Upper lobe of left lung (tissue), 6 donors: ENCODE results near the gene AKAP5. TPM values are rescaled to one million over a fixed set of nuclear protein-coding genes. Genes with fewer than 3 reads are reported as not detected.

ENCODE experiments used
- ATAC-seq, 2 donors: fragments of 200-7000 bp; cut with Tn5 transposase; one replicate each; pipeline ENCODE4 v1.9.1; 2022; ENCODE audit warnings: mild to moderate bottlenecking in 2 of 2, moderate library complexity in 2 of 2; ENCODE audit not compliant: low FRiP score in 2 of 2
- DNase-seq, 2 donors: peaks; one replicate each; pipeline ENCODE4 v3.0.0-alpha.2; 2019 to 2020
- H3K27ac ChIP-seq, 4 donors: fragments of 200-600 bp; sonication (generic); one replicate each; pipeline ENCODE4 v1.5.1; 2016 to 2019
- H3K27me3 ChIP-seq, 4 donors: fragments of 200-600 bp; sonication (generic); one replicate each; pipeline ENCODE4 v1.5.1; 2017 to 2019
- H3K36me3 ChIP-seq, 4 donors: fragments of 200-600 bp; sonication (generic); one replicate each; pipeline ENCODE4 v1.5.1; 2016 to 2019
- H3K4me1 ChIP-seq, 4 donors: fragments of 200-600 bp; sonication (generic); one replicate each; pipeline ENCODE4 v1.5.1; 2018 to 2019
- H3K4me3 ChIP-seq, 4 donors: fragments of 200-600 bp; sonication (generic); one replicate each; pipeline ENCODE4 v1.5.1; 2017 to 2019; ENCODE audit warnings: mild to moderate bottlenecking in 2 of 4, moderate library complexity in 1 of 4
- H3K9me3 ChIP-seq, 4 donors: fragments of 200-600 bp; sonication (generic); one replicate each; pipeline ENCODE4 v1.5.1; 2018 to 2019
- CTCF ChIP-seq, 6 experiments: fragments of 450-650 bp in 4 of 6; fragments of 200-600 bp in 2 of 6; sonication (generic) in 2 of 6; IDR thresholded peaks; one replicate each; pipeline ENCODE4 v1.5.1; 2016 to 2019; ENCODE audit warnings: antibody characterized with exemption in 6 of 6
- EP300 ChIP-seq, 4 donors: sonication (generic); formaldehyde crosslinking; IDR thresholded peaks; one replicate each; pipeline ENCODE4 v1.5.1; 2017; ENCODE audit warnings: antibody characterized with exemption in 4 of 4, control low read depth in 2 of 4
- POLR2A ChIP-seq, 4 donors: fragments of 450-650 bp; IDR thresholded peaks; one replicate each; pipeline ENCODE4 v1.5.1; 2016 to 2017; ENCODE audit warnings: antibody characterized with exemption in 4 of 4, mild to moderate bottlenecking in 2 of 4
- POLR2AphosphoS5 ChIP-seq, 2 donors: sonication (generic); formaldehyde crosslinking; IDR thresholded peaks; one replicate each; pipeline ENCODE4 v1.5.1; 2017; ENCODE audit warnings: antibody characterized with exemption in 2 of 2
- WGBS, 2 donors: methylation state at CpG; one replicate each; pipeline ENCODE4 v1.1.5; 2017 to 2018; 5-methylcytosine and 5-hydroxymethylcytosine counted together
- total RNA-seq, 6 donors: library from RNA; depleted of rRNA in 4 of 6; stranded (reverse); fragments of >200 nt in 4 of 6; gene quantifications; one replicate each; pipeline versions ENCODE4 v1.1.0 to v1.2.1, GENCODE V29; 2016 to 2021
- donor health status: DM: no; HTN: no; CAD: no; lungs with moderate emphysema.
- donor health status: DM: no; HTN: yes; CAD: no; lungs with severe emphysema.

AKAP5 gene
- total RNA-seq, 6 donors from 2014 or later = 1.0 to 5.4 (median 2.5) TPM

- H3K36me3 ChIP-seq = peaks cover 5 to 51% (median 29%) of the 10 kb centered on the region in 4 donors
- no peaks in the 10 kb centered on the region for H3K4me1 ChIP-seq
- no peak for TF ChIP-seq POLR2AphosphoS5 (IDR thresholded peaks at IDR 0.05)
- no peak for TF ChIP-seq CTCF (IDR thresholded peaks at IDR 0.05)
- TF ChIP-seq POLR2A (IDR thresholded peaks at IDR 0.05) = no peak
- TF ChIP-seq EP300 (IDR thresholded peaks at IDR 0.05) = no peak
- H3K4me3 ChIP-seq = no peak overlapping the region
- 87 to 93% methylated on average over 3 to 7 of the region's 7 CpGs for WGBS, 2 donors
- no peaks in the 10 kb centered on the region for H3K9me3 ChIP-seq
- ATAC-seq (no peak), DNase-seq (no peak)
- no peak overlapping the region for H3K27ac ChIP-seq
- no peaks in the 10 kb centered on the region for H3K27me3 ChIP-seq
Measured at GRCh38 chr14:64419003-64419402, 46.3 kb upstream of the AKAP5 start.

GRCh38 chr14:64421166-64421565, 44.1 kb upstream of the AKAP5 start:
- DNase-seq = no peak
- Histone ChIP-seq H3K27me3 (no peaks in the 10 kb centered on the region), H3K4me1 (no peaks in the 10 kb centered on the region), H3K36me3 (peaks cover under 1 to 57% (median 23%) of the 10 kb centered on the region in 4 donors), H3K9me3 (no peaks in the 10 kb centered on the region), H3K27ac (no peak overlapping the region), H3K4me3 (no peak overlapping the region)
- 64 to 73% methylated on average over 8 of the region's 8 CpGs for WGBS, 2 donors
- TF ChIP-seq CTCF (IDR thresholded peaks at IDR 0.05) = no peak
- TF ChIP-seq POLR2A (IDR thresholded peaks at IDR 0.05) = no peak
- TF ChIP-seq POLR2AphosphoS5 (IDR thresholded peaks at IDR 0.05) = no peak
- TF ChIP-seq EP300 (IDR thresholded peaks at IDR 0.05) = no peak
- ATAC-seq = no peak

- 95 to 96% methylated on average over 1 of the region's 1 CpG for WGBS, 2 donors
- no peaks in the 10 kb centered on the region for H3K4me1 ChIP-seq
Measured at GRCh38 chr14:64422005-64422404, 43.3 kb upstream of the AKAP5 start.

GRCh38 chr14:64422756-64423155, 42.5 kb upstream of the AKAP5 start:
- Histone ChIP-seq H3K4me3 (no peak overlapping the region), H3K4me1 (no peaks in the 10 kb centered on the region), H3K27me3 (no peaks in the 10 kb centered on the region), H3K27ac (no peak overlapping the region), H3K9me3 (no peaks in the 10 kb centered on the region), H3K36me3 (peaks cover 0 to 68% (median 21%) of the 10 kb centered on the region in 4 donors)
- DNase-seq = no peak
- WGBS, 2 donors = 92 to 95% methylated on average over 7 of the region's 7 CpGs
- no peak for ATAC-seq
- TF ChIP-seq CTCF (IDR thresholded peaks at IDR 0.05) (no peak), EP300 (IDR thresholded peaks at IDR 0.05) (no peak), POLR2AphosphoS5 (IDR thresholded peaks at IDR 0.05) (no peak), POLR2A (IDR thresholded peaks at IDR 0.05) (no peak)

More at GRCh38 chr14:64422005-64422404, 43.3 kb upstream of the AKAP5 start:
- no peak for DNase-seq
- H3K27me3 ChIP-seq = no peaks in the 10 kb centered on the region
- ATAC-seq = no peak
- peaks cover 0 to 62% (median 19%) of the 10 kb centered on the region in 4 donors for H3K36me3 ChIP-seq
- H3K4me3 ChIP-seq = no peak overlapping the region
- no peak overlapping the region for H3K27ac ChIP-seq
- TF ChIP-seq EP300 (IDR thresholded peaks at IDR 0.05) (no peak), POLR2A (IDR thresholded peaks at IDR 0.05) (no peak)
- H3K9me3 ChIP-seq = no peaks in the 10 kb centered on the region

- no peak overlapping the region for H3K4me3 ChIP-seq
- no peaks in the 10 kb centered on the region for H3K9me3 ChIP-seq
- no peak overlapping the region for H3K27ac ChIP-seq
- no peak for TF ChIP-seq POLR2AphosphoS5 (IDR thresholded peaks at IDR 0.05)
- DNase-seq (no peak), ATAC-seq (no peak)
- H3K27me3 ChIP-seq = no peaks in the 10 kb centered on the region
- WGBS, 2 donors = 99% methylated on average over 6 of the region's 6 CpGs
- peaks cover 0 to 73% (median 23%) of the 10 kb centered on the region in 4 donors for H3K36me3 ChIP-seq
- H3K4me1 ChIP-seq = no peaks in the 10 kb centered on the region
Measured at GRCh38 chr14:64423987-64424386, 41.3 kb upstream of the AKAP5 start.

GRCh38 chr14:64434528-64434927, 30.8 kb upstream of the AKAP5 start:
- DNase-seq (no peak), ATAC-seq (no peak)
- H3K27me3 ChIP-seq = no peaks in the 10 kb centered on the region
- WGBS, 2 donors = 75 to 83% methylated on average over 3 of the region's 3 CpGs
- H3K4me3 ChIP-seq = no peak overlapping the region
- no peaks in the 10 kb centered on the region for H3K4me1 ChIP-seq
- no peak for TF ChIP-seq CTCF (IDR thresholded peaks at IDR 0.05)
- TF ChIP-seq POLR2AphosphoS5 (IDR thresholded peaks at IDR 0.05) = no peak
- no peak for TF ChIP-seq EP300 (IDR thresholded peaks at IDR 0.05)
- no peak for TF ChIP-seq POLR2A (IDR thresholded peaks at IDR 0.05)
- H3K36me3 ChIP-seq = peaks cover 2 to 68% (median 18%) of the 10 kb centered on the region in 4 donors
- H3K9me3 ChIP-seq = no peaks in the 10 kb centered on the region
- no peak overlapping the region for H3K27ac ChIP-seq
